HG02973 (cell line): Measurements from ENCODE around the gene BIVM.
"Not testable (repeated sequence)": the region's sequence is repeated elsewhere in the genome, so short reads cannot be mapped to it uniquely, and the experiment has no call there.

Experiments
- ATAC-seq: cut with Tn5 transposase; IDR thresholded peaks from one replicate; pipeline ENCODE4 v1.9.1; 2021; ENCODE audit warnings: moderate library complexity; ENCODE audit not compliant: unreplicated experiment

The BIVM gene, protein sequence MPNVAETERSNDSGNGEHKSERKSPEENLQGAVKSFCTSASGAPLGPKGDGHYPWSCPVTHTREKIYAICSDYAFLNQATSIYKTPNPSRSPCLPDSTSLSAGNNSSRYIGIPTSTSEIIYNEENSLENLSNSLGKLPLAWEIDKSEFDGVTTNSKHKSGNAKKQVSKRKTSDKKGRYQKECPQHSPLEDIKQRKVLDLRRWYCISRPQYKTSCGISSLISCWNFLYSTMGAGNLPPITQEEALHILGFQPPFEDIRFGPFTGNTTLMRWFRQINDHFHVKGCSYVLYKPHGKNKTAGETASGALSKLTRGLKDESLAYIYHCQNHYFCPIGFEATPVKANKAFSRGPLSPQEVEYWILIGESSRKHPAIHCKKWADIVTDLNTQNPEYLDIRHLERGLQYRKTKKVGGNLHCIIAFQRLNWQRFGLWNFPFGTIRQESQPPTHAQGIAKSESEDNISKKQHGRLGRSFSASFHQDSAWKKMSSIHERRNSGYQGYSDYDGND

DNA sequence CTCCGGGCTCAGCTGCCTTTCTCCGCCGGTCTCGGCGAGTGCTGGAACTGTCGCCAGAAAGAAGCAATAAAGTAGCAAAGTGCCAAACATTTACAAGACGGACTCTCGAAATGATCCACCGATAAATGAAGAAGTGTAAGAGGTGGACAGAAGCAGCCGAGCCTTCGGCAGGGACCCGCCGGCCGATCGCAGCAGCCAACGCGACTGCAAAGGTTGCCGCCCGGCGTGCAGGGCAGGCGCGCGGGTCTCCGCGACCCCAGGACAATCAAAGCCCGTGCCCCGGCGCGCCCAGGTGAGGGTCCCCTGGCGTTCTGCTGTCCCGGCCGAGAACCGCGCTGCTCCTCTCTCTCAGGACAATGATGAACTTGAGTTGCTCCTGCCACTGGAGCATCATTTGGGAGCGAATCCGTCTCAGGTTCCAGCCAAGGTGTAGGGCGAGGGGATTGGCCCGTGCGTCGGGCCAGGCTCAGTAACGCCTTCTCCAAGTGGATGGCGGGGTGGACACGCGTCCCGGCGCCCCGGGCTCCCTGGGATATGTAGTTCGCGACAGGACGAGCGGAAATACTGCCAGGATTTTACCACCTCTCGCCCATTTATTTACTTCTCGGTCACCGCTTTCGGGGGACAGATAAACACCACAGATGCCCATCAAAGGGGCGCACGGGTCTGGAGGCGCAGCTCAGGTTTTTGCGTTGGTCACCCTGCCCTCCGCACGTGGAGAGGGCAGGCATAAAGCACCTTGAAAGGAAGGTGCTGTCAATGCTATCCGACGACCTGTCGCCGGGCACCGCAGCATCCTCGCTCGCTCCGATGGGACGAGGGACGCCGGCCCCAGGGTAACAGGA, at the start of gene BIVM, which contains the start of gene POGLUT2:
BIVM (plus strand) TSS at position 539 of the 845 bp plus-strand sequence. CDS start 8,149 bp downstream, outside the sequence.
POGLUT2 (minus strand) TSS at position 396 of the 845 bp plus-strand sequence; CDS start at position 90, 306 bp downstream.
- ATAC-seq: peak; percentile 84

GRCh38 chr13:102751886-102752285, 47.0 kb upstream of the BIVM start:
- no peak for ATAC-seq

- no peak for ATAC-seq
These were observed 41.9 kb upstream of the BIVM start for GRCh38 chr13:102757006-102757405.

GRCh38 chr13:102758842-102759241, 40.1 kb upstream of the BIVM start:
- no peak for ATAC-seq

GRCh38 chr13:102761071-102761470, 37.8 kb upstream of the BIVM start:
- no peak for ATAC-seq

- no peak for ATAC-seq
These were observed 35.2 kb upstream of the BIVM start for GRCh38 chr13:102763741-102764140.

DNA sequence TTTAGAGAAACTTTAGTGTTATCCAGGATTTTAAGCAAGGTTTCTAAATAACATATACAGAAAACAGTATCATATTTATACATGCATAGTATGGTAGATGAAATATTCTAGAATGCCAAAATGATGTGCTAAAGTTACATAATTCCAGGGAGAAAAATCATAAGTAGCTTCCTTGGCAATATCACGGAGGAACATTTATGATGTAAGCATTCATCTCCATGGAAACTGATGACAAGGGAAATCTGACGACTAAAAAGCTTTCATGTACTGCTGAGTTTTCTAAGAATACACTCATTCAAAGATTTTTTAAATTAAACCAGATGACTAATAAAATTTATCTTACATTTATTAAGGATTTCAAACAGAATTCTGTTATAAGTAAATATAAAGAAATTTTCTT, 30.0 kb upstream of the BIVM start:
- no peak for ATAC-seq

- no peak for ATAC-seq
These were observed 29.2 kb upstream of the BIVM start for GRCh38 chr13:102769679-102770078.

DNA sequence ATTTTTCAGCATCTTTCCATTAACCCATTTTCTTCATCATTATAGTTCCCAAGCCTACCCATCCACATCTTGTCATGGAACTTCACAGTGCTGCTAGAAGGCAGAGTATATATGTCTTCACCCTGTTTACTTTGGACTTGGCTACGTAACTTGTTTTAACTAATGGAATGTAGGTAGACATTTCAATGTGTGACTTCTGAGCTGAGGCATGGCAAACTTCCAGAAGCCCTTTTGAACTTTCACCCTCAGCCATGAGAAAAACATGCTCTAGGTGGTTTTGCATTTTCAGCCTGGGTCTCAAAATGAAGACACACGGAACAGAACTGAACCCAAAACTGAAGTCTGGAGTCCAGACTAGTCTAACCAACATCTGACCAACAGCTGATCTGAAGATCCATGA, 28.5 kb upstream of the BIVM start:
- ATAC-seq: no peak

DNA sequence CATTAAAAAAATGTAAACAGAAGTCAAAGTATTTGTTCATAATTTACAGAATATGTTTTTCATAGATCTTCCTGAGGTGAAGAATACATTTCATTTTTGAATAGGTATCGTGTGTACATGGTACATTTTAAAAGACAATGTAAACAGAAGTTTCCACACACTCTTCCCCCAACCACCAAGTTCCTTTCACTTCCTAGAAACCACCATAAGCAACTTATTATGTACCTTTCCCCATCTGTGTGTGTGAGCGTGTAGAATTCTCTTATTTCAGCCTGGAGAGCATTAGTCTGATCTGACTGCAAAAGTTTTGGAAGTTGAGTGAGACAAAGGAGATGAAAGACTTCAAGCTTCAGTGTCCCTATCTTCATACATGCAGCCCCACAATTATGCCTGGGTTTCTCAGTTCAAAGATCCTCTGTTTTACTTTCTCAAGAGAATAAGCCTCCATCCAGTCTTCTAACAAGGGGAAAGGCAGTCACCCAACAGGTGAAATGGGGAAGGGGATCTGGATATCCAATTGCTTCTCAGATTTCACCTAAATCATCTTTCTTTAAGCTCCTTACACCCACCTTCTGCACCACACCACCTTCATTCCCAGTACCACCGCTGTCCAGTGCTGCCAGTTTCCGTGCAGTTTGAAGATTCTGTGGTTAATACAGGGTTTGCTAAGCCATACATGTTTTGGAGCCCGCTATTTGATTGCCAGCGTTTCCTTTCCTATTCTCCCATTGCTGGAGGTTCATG, 27.4 kb upstream of the BIVM start:
- ATAC-seq: no peak

GRCh38 chr13:102772042-102772425, 26.9 kb upstream of the BIVM start:
- ATAC-seq: no peak

GRCh38 chr13:102773441-102774213, 25.3 kb upstream of the BIVM start, which contains the start of gene TEX30:
Gene TEX30, minus strand, starts transcription at chr13:102773786. Its CDS starts 3,760 bp downstream, at chr13:102770026.
- ATAC-seq: peak; percentile 89

GRCh38 chr13:102774214-102774568, 24.7 kb upstream of the BIVM start:
- no peak for ATAC-seq

- ATAC-seq: no peak
These were observed 24.1 kb upstream of the BIVM start for GRCh38 chr13:102774591-102775520.

- no peak for ATAC-seq
These were observed 22.6 kb upstream of the BIVM start for GRCh38 chr13:102776271-102776670.

- ATAC-seq: no peak
These were observed 21.2 kb upstream of the BIVM start for GRCh38 chr13:102777736-102778135.

DNA sequence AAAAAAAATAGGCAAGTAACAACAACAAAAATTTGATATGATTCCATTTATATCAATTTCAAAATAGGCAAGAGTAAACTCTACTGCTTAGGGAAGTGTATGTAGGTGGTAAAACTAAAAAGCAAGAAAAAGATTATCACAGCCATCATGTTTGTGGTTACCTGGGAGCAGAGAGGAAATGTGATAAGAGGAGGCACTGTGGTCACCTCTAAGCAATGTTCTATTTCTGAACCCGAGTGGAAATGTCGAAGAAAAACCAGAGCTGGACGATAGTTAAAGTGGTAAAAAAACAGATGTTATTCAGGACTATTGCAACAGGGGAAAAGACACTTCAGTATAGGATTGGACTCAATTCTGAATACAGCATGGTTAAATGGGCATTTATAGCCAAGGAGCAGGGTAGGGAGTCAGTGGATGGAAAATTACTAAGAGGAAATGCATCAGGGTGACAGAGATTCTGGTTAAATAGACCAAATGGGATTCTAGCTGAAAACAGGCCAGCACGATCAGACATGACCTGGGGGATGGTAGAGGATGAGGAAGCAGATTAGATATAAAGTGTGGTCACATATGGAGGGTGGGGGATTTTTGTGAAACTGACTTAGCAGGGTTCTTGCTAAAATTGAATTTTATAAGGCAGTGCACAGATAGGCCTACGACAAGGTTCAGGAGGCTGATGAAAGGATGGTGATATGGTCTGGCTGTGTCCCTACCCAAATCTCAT, 19.3 kb upstream of the BIVM start:
- ATAC-seq: no peak

DNA sequence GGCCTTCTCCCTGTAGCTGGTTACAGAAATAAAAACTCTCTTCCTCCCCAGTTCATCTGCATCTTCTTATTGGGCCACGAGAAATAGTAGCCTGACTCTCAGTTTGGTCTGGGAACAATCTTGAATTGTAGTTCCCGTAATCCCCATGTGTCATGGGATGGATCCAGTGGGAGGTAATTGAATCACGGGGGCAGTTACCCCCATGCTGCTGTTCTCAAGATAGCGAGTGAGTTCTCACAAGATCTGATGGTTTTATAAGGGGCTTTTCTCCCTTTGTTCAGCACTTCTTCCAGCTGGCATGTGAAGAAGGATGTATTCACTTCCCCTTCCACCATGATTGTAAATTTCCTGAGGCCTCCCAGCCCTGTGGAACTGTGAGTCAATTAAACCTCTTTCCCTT, 18.3 kb upstream of the BIVM start:
- ATAC-seq: not testable (repeated sequence)
